ENCODE data around the gene CROCC. TPM values are rescaled to one million over a fixed set of nuclear protein-coding genes. Genes with fewer than 3 reads are reported as not detected.

CROCC gene
- total and polyA plus RNA-seq, 9 of the 15 experiments (the other 6 are each of a cell fraction or from before 2014, with no cell fraction given), result 0.17 to 15.4 (median 7.6) TPM

DNA sequence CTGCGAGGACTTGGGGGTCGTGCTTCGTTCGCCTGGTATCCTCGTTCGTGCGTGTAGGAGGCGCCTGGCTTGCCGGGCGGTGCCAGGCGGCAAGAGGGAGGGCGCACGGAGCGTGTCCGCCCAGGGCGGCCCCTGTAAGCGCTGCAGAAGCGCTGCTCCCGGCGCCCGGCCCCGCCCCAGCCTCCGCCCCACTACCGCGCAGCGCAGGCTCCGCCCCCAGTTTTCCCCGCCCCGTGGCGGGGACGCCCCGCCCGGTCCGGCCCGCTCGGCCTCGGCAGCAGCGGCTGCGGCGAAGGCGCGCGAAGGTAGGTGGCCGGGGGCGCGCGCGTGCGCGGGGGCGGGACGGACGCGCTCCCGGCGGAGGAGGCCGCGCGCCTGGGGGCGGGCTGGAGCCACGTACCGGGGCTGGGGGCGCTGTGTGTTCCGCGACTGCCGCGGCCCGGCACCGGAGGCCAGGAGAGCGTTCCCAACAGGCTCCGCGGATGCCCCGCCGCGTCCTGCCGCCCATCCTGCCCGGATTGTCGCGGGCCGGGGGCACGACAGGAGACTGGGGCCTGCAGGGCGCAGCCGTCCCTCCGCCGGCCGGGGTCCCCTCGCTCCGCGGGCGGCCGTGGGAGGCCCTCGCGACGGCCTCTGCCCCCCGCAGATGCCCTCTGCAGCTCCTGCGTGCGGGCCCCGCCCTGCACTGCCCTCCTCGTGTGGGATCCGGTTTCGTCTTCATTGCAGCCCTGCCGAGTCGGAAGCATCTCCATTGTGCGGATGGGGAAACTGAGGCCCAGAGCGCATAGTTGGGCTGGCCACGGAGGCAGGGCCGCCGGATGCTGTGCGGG is 7.7 kb upstream of the CROCC start (continued):
- no peak for TF ChIP-seq ELK3 (CRISPR knock-in tag; IDR thresholded peaks at IDR 0.05)
- no peak for TF ChIP-seq NR4A1 (CRISPR knock-in tag; IDR thresholded peaks at IDR 0.05)
- TF ChIP-seq NR4A1 (tag; IDR thresholded peaks at IDR 0.05), result peak; percentile 64; the same call in 1 of the 2 replicates
- no peak for TF ChIP-seq SRSF1 (IDR thresholded peaks at IDR 0.05; ENCODE audit: low read depth, low read length)
- TF ChIP-seq PRDM10 (IDR thresholded peaks at IDR 0.05; ENCODE audit: partially characterized antibody), result peak; percentile 41
- peak; percentile 85 for TF ChIP-seq CCNT2 (IDR thresholded peaks at IDR 0.05; ENCODE audit: borderline replicate concordance, extremely low read depth, insufficient read length, low read depth, low read length)
- TF ChIP-seq, protein P1, sequence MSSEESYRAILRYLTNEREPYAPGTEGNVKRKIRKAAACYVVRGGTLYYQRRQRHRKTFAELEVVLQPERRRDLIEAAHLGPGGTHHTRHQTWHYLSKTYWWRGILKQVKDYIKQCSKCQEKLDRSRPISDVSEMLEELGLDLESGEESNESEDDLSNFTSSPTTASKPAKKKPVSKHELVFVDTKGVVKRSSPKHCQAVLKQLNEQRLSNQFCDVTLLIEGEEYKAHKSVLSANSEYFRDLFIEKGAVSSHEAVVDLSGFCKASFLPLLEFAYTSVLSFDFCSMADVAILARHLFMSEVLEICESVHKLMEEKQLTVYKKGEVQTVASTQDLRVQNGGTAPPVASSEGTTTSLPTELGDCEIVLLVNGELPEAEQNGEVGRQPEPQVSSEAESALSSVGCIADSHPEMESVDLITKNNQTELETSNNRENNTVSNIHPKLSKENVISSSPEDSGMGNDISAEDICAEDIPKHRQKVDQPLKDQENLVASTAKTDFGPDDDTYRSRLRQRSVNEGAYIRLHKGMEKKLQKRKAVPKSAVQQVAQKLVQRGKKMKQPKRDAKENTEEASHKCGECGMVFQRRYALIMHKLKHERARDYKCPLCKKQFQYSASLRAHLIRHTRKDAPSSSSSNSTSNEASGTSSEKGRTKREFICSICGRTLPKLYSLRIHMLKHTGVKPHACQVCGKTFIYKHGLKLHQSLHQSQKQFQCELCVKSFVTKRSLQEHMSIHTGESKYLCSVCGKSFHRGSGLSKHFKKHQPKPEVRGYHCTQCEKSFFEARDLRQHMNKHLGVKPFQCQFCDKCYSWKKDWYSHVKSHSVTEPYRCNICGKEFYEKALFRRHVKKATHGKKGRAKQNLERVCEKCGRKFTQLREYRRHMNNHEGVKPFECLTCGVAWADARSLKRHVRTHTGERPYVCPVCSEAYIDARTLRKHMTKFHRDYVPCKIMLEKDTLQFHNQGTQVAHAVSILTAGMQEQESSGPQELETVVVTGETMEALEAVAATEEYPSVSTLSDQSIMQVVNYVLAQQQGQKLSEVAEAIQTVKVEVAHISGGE (CRISPR knock-in tag; IDR thresholded peaks at IDR 0.05), result peak in 1 of 3 experiments; percentile 85; a peak in 2 of 6 replicates
- TF ChIP-seq, protein P2, sequence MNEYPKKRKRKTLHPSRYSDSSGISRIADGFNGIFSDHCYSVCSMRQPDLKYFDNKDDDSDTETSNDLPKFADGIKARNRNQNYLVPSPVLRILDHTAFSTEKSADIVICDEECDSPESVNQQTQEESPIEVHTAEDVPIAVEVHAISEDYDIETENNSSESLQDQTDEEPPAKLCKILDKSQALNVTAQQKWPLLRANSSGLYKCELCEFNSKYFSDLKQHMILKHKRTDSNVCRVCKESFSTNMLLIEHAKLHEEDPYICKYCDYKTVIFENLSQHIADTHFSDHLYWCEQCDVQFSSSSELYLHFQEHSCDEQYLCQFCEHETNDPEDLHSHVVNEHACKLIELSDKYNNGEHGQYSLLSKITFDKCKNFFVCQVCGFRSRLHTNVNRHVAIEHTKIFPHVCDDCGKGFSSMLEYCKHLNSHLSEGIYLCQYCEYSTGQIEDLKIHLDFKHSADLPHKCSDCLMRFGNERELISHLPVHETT (CRISPR knock-in tag; conservative IDR thresholded peaks at IDR 0.05 in 1 of 2, IDR thresholded peaks at IDR 0.05 in 1 of 2), result peak in 1 of 2 experiments; percentile 92; a peak in 2 of 4 replicates
- TF ChIP-seq EP400 (IDR thresholded peaks at IDR 0.05), result no peak
- peak; percentile 88; the same call in 1 of the 2 replicates for TF ChIP-seq ZNF175 (CRISPR knock-in tag; IDR thresholded peaks at IDR 0.05; ENCODE audit: low read depth)
- no peak for TF ChIP-seq TCF15 (CRISPR knock-in tag; IDR thresholded peaks at IDR 0.05)
- no peak for TF ChIP-seq U2AF2 (optimal IDR thresholded peaks at IDR 0.05; ENCODE audit: low read depth, low read length)
- TF ChIP-seq SMC3 (conservative IDR thresholded peaks at IDR 0.05; ENCODE audit: insufficient read depth, low read depth, low read length), result no peak
- peak; percentile 80 for TF ChIP-seq HMGN3 (IDR thresholded peaks at IDR 0.05; ENCODE audit: borderline replicate concordance, extremely low read depth, insufficient read length, low read depth, low read length)
